IMR-90 (cell line): ENCODE results near the gene GTPBP6. TPM values are rescaled to one million over a fixed set of nuclear protein-coding genes. Genes with fewer than 3 reads are reported as not detected.

Experiments used
- ATAC-seq: fragments of 200-7000 bp; cut with Tn5 transposase; 2 replicates; pipeline ENCODE4 v1.9.1; 2020; ENCODE audit warnings: low read depth, mild to moderate bottlenecking, moderate library complexity
- BruUV-seq: library from RNA; stranded (reverse); fragments of 400-500 nt; replicated peaks from 2 replicates; lab custom pipeline; 2021; lab: Mats Ljungman, UMichigan
- CTCF ChIA-PET: fragments of 300-600 bp; formaldehyde crosslinking; extraction: SDS; loops from one replicate; lab custom pipeline; 2021; ENCODE audit warnings: antibody characterized with exemption; lab: Yijun Ruan, JAX
- POLR2A ChIA-PET: fragments of 300-600 bp; sonication (Branson Sonifier 250); formaldehyde crosslinking; loops from one replicate; lab custom pipeline; 2022; ENCODE audit warnings: antibody characterized with exemption; ENCODE audit not compliant: unreplicated experiment; lab: Charles Lee
- DNase-seq: peaks from one replicate; pipeline ENCODE4 v3.0.0; 2013
- H2AFZ ChIP-seq: replicated peaks from 2 replicates; pipeline ENCODE3; 2013; ENCODE audit warnings: low read length, mild to moderate bottlenecking; ENCODE audit not compliant: poor library complexity
- H2AK5ac ChIP-seq: 2 replicates; pipeline ENCODE4 v1.6.1; 2013; ENCODE audit warnings: low read depth, low read length, inconsistent platforms
- H2AK9ac ChIP-seq: replicated peaks from 2 replicates; pipeline ENCODE3; 2013; ENCODE audit warnings: mild to moderate bottlenecking, low read depth, low read length, moderate library complexity; ENCODE audit not compliant: poor library complexity
- H2BK120ac ChIP-seq: 2 replicates; pipeline ENCODE4 v1.6.1; 2013; ENCODE audit warnings: low read depth, low read length, inconsistent platforms
- H2BK15ac ChIP-seq: 3 replicates; pipeline ENCODE4 v1.6.1; 2013; ENCODE audit warnings: low read depth, low read length, inconsistent platforms
- H2BK20ac ChIP-seq: 2 replicates; pipeline ENCODE4 v1.6.1; 2013; ENCODE audit warnings: low read depth, mild to moderate bottlenecking, inconsistent platforms, low read length, moderate library complexity
- H2BK5ac ChIP-seq: 2 replicates; pipeline ENCODE4 v1.6.1; 2013; ENCODE audit warnings: mild to moderate bottlenecking, low read depth, low read length, inconsistent platforms; ENCODE audit not compliant: poor library complexity, severe bottlenecking
- H3K14ac ChIP-seq: replicated peaks from 2 replicates; pipeline ENCODE4 v1.6.1; 2013; ENCODE audit warnings: low read depth, low read length, inconsistent platforms
- H3K18ac ChIP-seq: 2 replicates; pipeline ENCODE4 v1.6.1; 2013; ENCODE audit warnings: low read depth, low read length, control low read depth
- H3K23ac ChIP-seq: 2 replicates; pipeline ENCODE4 v1.6.1; 2013; ENCODE audit warnings: low read depth, low read length, inconsistent platforms
- H3K27ac ChIP-seq: 2 replicates; pipeline ENCODE4 v1.5.1; 2013; ENCODE audit warnings: mild to moderate bottlenecking, control low read depth, low read length; ENCODE audit not compliant: insufficient read depth
- H3K27me3 ChIP-seq: 2 replicates; pipeline ENCODE4 v1.6.1; 2013; ENCODE audit warnings: low read length; ENCODE audit not compliant: control insufficient read depth, insufficient read depth
- H3K36me3 ChIP-seq: 2 replicates; pipeline ENCODE4 v1.6.1; 2013; ENCODE audit warnings: low read length, mixed read lengths; ENCODE audit not compliant: control insufficient read depth, insufficient read depth
- H3K4ac ChIP-seq: 2 replicates; pipeline ENCODE4 v1.6.1; 2013; ENCODE audit warnings: low read depth, low read length, inconsistent platforms
- H3K4me1 ChIP-seq: 2 replicates; pipeline ENCODE4 v1.6.1; 2013; ENCODE audit warnings: low read length, mixed read lengths; ENCODE audit not compliant: control insufficient read depth, insufficient read depth
- H3K4me2 ChIP-seq: 2 replicates; pipeline ENCODE4 v1.6.1; 2013; ENCODE audit warnings: low read depth, mild to moderate bottlenecking, control low read depth, low read length, moderate library complexity
- H3K4me3 ChIP-seq: 2 replicates; pipeline ENCODE4 v1.5.1; 2013; ENCODE audit warnings: low read depth, mild to moderate bottlenecking, control low read depth, low read length, moderate library complexity; ENCODE audit not compliant: insufficient read depth
- H3K56ac ChIP-seq: 2 replicates; pipeline ENCODE4 v1.6.1; 2013; ENCODE audit warnings: low read length, inconsistent platforms; ENCODE audit not compliant: insufficient read depth; ENCODE audit errors: extremely low read depth
- H3K79me1 ChIP-seq, 2 experiments: 2 replicates each; pipeline ENCODE4 v1.6.1; 2013; ENCODE audit warnings: low read length in 2 of 2, inconsistent platforms in 1 of 2, low read depth in 1 of 2
- H3K9ac ChIP-seq: 2 replicates; pipeline ENCODE4 v1.6.1; 2013; ENCODE audit warnings: low read depth, low read length, control low read depth
- H3K9me1 ChIP-seq: 2 replicates; pipeline ENCODE4 v1.6.1; 2013; ENCODE audit warnings: low read length, inconsistent platforms; ENCODE audit not compliant: insufficient read depth
- H3K9me3 ChIP-seq: 2 replicates; pipeline ENCODE4 v1.6.1; 2013; ENCODE audit warnings: low read length; ENCODE audit not compliant: control insufficient read depth, insufficient read depth
- H4K20me1 ChIP-seq: 2 replicates; pipeline ENCODE4 v1.6.1; 2013; ENCODE audit warnings: low read length, inconsistent platforms; ENCODE audit not compliant: insufficient read depth
- H4K5ac ChIP-seq: 2 replicates; pipeline ENCODE4 v1.6.1; 2013; ENCODE audit warnings: mild to moderate bottlenecking, low read depth, low read length, control low read depth
- H4K8ac ChIP-seq, 2 experiments: 2 replicates each; pipeline ENCODE4 v1.6.1; 2013; ENCODE audit warnings: low read depth in 2 of 2, low read length in 2 of 2, control low read depth in 1 of 2, inconsistent platforms in 1 of 2
- H4K91ac ChIP-seq: 2 replicates; pipeline ENCODE4 v1.6.1; 2013; ENCODE audit warnings: low read depth, low read length, inconsistent platforms; ENCODE audit not compliant: insufficient read depth
- BHLHE40 ChIP-seq: fragments of 150-350 bp; IDR thresholded peaks from 2 replicates; pipeline ENCODE4 v1.6.1; 2016; ENCODE audit warnings: mild to moderate bottlenecking, low read depth, low read length
- CEBPB ChIP-seq: IDR thresholded peaks from 2 replicates; pipeline ENCODE4 v1.6.1; 2012; ENCODE audit warnings: low read depth, low read length, improper control_type of control experiment
- CHD1 ChIP-seq: IDR thresholded peaks from 2 replicates; pipeline ENCODE4 v1.6.1; 2012; ENCODE audit warnings: low read depth, low read length, improper control_type of control experiment
- FOS ChIP-seq: fragments of 150-350 bp; IDR thresholded peaks from 2 replicates; pipeline ENCODE4 v1.6.1; 2016; ENCODE audit warnings: low read depth, low read length
- MAFK ChIP-seq: IDR thresholded peaks from 2 replicates; pipeline ENCODE4 v1.6.1; 2012; ENCODE audit warnings: low read depth, low read length, improper control_type of control experiment
- MAZ ChIP-seq: IDR thresholded peaks from 2 replicates; pipeline ENCODE4 v1.6.1; 2012; ENCODE audit warnings: low read depth, mild to moderate bottlenecking, low read length, improper control_type of control experiment, moderate library complexity, borderline replicate concordance
- MXI1 ChIP-seq: IDR thresholded peaks from 2 replicates; pipeline ENCODE4 v1.6.1; 2012; ENCODE audit warnings: low read depth, mild to moderate bottlenecking, low read length, moderate library complexity, borderline replicate concordance
- NFE2L2 ChIP-seq: fragments of 150-350 bp; IDR thresholded peaks from 2 replicates; pipeline ENCODE4 v1.6.1; 2016; ENCODE audit warnings: low read depth, mild to moderate bottlenecking, low read length
- POLR2A ChIP-seq: IDR thresholded peaks from 2 replicates; pipeline ENCODE4 v1.6.1; 2012; ENCODE audit warnings: mild to moderate bottlenecking, low read depth, low read length
- RAD21 ChIP-seq: IDR thresholded peaks from 2 replicates; pipeline ENCODE4 v1.6.1; 2012; ENCODE audit warnings: low read length, improper control_type of control experiment
- RCOR1 ChIP-seq: IDR thresholded peaks from 2 replicates; pipeline ENCODE4 v1.6.1; 2012; ENCODE audit warnings: mild to moderate bottlenecking, low read length, improper control_type of control experiment; ENCODE audit not compliant: insufficient replicate concordance
- RFX5 ChIP-seq: IDR thresholded peaks from 2 replicates; pipeline ENCODE4 v1.8.0; 2012; ENCODE audit warnings: low read depth, mild to moderate bottlenecking, low read length, moderate library complexity
- SMC3 ChIP-seq: fragments of 150-350 bp; IDR thresholded peaks from 2 replicates; pipeline ENCODE4 v1.6.1; 2016; ENCODE audit warnings: low read depth, mild to moderate bottlenecking, antibody characterized with exemption, low read length, moderate library complexity
- USF2 ChIP-seq: fragments of 150-350 bp; IDR thresholded peaks from 2 replicates; pipeline ENCODE4 v1.6.1; 2017; ENCODE audit warnings: mild to moderate bottlenecking, antibody characterized with exemption, low read length, low read depth
- whole genome bisulfite sequencing, 2 experiments: methylation state at CpG; one replicate each; pipeline versions ENCODE4 v1.1.5 to v1.1.7; 2013; ENCODE audit warnings: missing lambda C conversion rate in 2 of 2; ENCODE audit not compliant: insufficient read length in 1 of 2; ENCODE audit errors: extremely low coverage in 2 of 2; 5-methylcytosine and 5-hydroxymethylcytosine counted together
- dilution Hi-C: fragments of 300-500 bp; cut with HindIII; formaldehyde crosslinking; loops from one replicate; pipeline ENCODE4 v1.14.3; 2018; ENCODE audit warnings: low sequenced_read_pairs; ENCODE audit not compliant: unreplicated experiment
- in situ Hi-C: fragments of 300-500 bp; cut with MboI; formaldehyde crosslinking; loops from 3 replicates; pipeline ENCODE4 v1.14.3; 2019; ENCODE audit warnings: low sequenced_read_pairs, inconsistent platforms, mixed read lengths
- intact Hi-C: fragments of 100-400 bp; cut with micrococcal nuclease; formaldehyde crosslinking; loops from 2 replicates; pipeline ENCODE4 v1.10.0; 2022
- polyA plus RNA-seq, 3 experiments: library from polyadenylated mRNA; depleted of rRNA; stranded (reverse); fragments of >200 nt; gene quantifications; 2 replicates each; pipeline ENCODE4 v1.2.3, GENCODE V29; 2012; ENCODE audit warnings: low replicate concordance in 1 of 3
- total RNA-seq: library from RNA; depleted of rRNA; stranded (reverse); fragments of >200 nt; gene quantifications from 2 replicates; pipeline ENCODE4 v1.2.3, GENCODE V29; 2012
- TF ChIP-seq, protein P1 (sequence below): conservative IDR thresholded peaks from 2 replicates; pipeline ENCODE4 v1.5.1; 2012; ENCODE audit warnings: mild to moderate bottlenecking, low read depth, low read length, improper control_type of control experiment
- TF ChIP-seq, protein P2 (sequence below): fragments of 150-350 bp; IDR thresholded peaks from 2 replicates; pipeline ENCODE4 v1.6.1; 2016; ENCODE audit warnings: low read depth, mild to moderate bottlenecking, low read length, moderate library complexity, borderline replicate concordance

GTPBP6 gene
- total and polyA plus RNA-seq, 2 of the 4 experiments (the other 2 are of a cell fraction), result 24.0 to 31.6 TPM

DNA sequence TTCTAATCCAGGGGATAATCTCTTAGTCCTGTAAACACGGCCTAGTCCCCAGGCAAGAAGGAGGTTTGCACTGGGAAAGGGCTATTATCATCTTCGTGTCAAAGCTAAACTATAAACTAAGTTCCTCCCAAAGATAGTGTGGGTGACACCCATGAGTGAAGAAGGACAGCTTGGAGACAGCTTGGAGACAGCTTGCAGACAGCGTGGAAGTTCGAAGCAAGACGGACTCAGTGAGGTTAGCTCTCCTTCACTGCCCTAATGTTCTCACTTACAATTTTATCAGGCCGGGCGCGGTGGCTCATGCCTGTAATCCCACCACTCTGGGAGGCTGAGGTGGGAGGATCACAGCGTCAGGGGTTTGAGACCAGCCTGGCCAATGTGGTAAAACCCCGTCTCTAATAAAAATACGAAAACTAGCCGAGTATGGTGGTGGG lies 56.7 kb downstream of the GTPBP6 start:
- no peak overlapping the region for H2BK15ac ChIP-seq
- ChIA-PET POLR2A (no interaction called here), CTCF (no interaction called here)
- no peaks in the 10 kb centered on the region for H3K27me3 ChIP-seq
- no peak overlapping the region for H3K4me3 ChIP-seq
- H2BK5ac ChIP-seq, result no peak overlapping the region
- H4K20me1 ChIP-seq, result no peaks in the 10 kb centered on the region
- H2AK5ac ChIP-seq, result no peak overlapping the region
- H4K91ac ChIP-seq, result no peak overlapping the region
- TF ChIP-seq NFE2L2 (no peak), POLR2A (no peak), MXI1 (no peak), RFX5 (no peak), BHLHE40 (no peak), MAFK (no peak), CEBPB (no peak), RAD21 (no peak), RCOR1 (no peak), CHD1 (no peak), FOS (no peak), MAZ (no peak), SMC3 (no peak), USF2 (no peak)
- TF ChIP-seq, protein P1, sequence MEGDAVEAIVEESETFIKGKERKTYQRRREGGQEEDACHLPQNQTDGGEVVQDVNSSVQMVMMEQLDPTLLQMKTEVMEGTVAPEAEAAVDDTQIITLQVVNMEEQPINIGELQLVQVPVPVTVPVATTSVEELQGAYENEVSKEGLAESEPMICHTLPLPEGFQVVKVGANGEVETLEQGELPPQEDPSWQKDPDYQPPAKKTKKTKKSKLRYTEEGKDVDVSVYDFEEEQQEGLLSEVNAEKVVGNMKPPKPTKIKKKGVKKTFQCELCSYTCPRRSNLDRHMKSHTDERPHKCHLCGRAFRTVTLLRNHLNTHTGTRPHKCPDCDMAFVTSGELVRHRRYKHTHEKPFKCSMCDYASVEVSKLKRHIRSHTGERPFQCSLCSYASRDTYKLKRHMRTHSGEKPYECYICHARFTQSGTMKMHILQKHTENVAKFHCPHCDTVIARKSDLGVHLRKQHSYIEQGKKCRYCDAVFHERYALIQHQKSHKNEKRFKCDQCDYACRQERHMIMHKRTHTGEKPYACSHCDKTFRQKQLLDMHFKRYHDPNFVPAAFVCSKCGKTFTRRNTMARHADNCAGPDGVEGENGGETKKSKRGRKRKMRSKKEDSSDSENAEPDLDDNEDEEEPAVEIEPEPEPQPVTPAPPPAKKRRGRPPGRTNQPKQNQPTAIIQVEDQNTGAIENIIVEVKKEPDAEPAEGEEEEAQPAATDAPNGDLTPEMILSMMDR, result no peak
- TF ChIP-seq, protein P2, sequence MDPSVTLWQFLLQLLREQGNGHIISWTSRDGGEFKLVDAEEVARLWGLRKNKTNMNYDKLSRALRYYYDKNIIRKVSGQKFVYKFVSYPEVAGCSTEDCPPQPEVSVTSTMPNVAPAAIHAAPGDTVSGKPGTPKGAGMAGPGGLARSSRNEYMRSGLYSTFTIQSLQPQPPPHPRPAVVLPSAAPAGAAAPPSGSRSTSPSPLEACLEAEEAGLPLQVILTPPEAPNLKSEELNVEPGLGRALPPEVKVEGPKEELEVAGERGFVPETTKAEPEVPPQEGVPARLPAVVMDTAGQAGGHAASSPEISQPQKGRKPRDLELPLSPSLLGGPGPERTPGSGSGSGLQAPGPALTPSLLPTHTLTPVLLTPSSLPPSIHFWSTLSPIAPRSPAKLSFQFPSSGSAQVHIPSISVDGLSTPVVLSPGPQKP, result no peak
- no peak overlapping the region for H3K4ac ChIP-seq
- H3K9ac ChIP-seq, result no peak overlapping the region
- DNase-seq (no peak), ATAC-seq (no peak; the same call in 1 of the 2 replicates)
- no peak overlapping the region for H3K14ac ChIP-seq
- no peak overlapping the region for H3K18ac ChIP-seq
- H2BK20ac ChIP-seq, result no peak overlapping the region
- BruUV-seq, result no TSS peak
- H2BK120ac ChIP-seq, result no peak overlapping the region
- H3K9me1 ChIP-seq, result no peaks in the 10 kb centered on the region
- dilution Hi-C loops (no loop called here), in situ Hi-C loops (no loop called here), intact Hi-C loops (no loop called here)
- no peaks in the 10 kb centered on the region for H3K4me1 ChIP-seq
- no peak overlapping the region for H2AK9ac ChIP-seq
- H3K56ac ChIP-seq, result no peak overlapping the region
- peak overlapping the region; percentile 83 for H2AFZ ChIP-seq
- H3K9me3 ChIP-seq, result no peaks in the 10 kb centered on the region
- no peak overlapping the region for H4K8ac ChIP-seq
- H4K5ac ChIP-seq, result no peak overlapping the region
- no peaks in the 10 kb centered on the region for H3K79me1 ChIP-seq
- no peaks in the 10 kb centered on the region for H3K36me3 ChIP-seq
- WGBS, 2 experiments, result 89% methylated on average over 4 of the region's 12 CpGs; no CpG with 5 or more reads in 1 of the 2 experiments
- H3K4me2 ChIP-seq, result no peak overlapping the region
- H3K23ac ChIP-seq, result no peak overlapping the region
- no peak overlapping the region for H3K27ac ChIP-seq
